Endothelial cell of umbilical vein (primary cell): Measurements from ENCODE around the gene COQ8A. TPM values are rescaled to one million over a fixed set of nuclear protein-coding genes. Genes with fewer than 3 reads are reported as not detected.

Experiments used
- BruUV-seq: library from RNA; stranded (reverse); fragments of 400-500 nt; replicated peaks from 2 replicates; lab custom pipeline; 2021; lab: Mats Ljungman, UMichigan
- CTCF ChIA-PET: fragments of 300-600, 350-600 bp; sonication (Branson Sonifier 250); formaldehyde crosslinking; loops from one replicate; lab custom pipeline; 2021; ENCODE audit warnings: antibody characterized with exemption, inconsistent platforms; lab: Charles Lee
- POLR2A ChIA-PET: fragments of 300-600, 350-600 bp; sonication (Branson Sonifier 250); formaldehyde crosslinking; loops from one replicate; lab custom pipeline; 2021; ENCODE audit warnings: antibody characterized with exemption, inconsistent platforms; lab: Charles Lee
- DNase-seq: peaks from one replicate; pipeline ENCODE4 v3.0.0-alpha.2; 2011; ENCODE audit warnings: low read depth, low spot score
- FAIRE-seq: peaks from 2 replicates; lab custom pipeline; 2011; peaks lifted over from hg19 to GRCh38; lab: Jason Lieb, UNC
- H2AFZ ChIP-seq: 2 replicates; pipeline ENCODE4 v1.6.0; 2012; ENCODE audit warnings: low read depth, low read length, control low read depth, inconsistent platforms
- H3K27ac ChIP-seq: 2 replicates; pipeline ENCODE4 v1.5.1; 2011; ENCODE audit warnings: low read depth, mild to moderate bottlenecking, control low read depth, low read length, moderate library complexity; ENCODE audit not compliant: insufficient read depth
- H3K27me3 ChIP-seq, 2 experiments: 2 replicates each; pipeline versions ENCODE4 v1.6.0 to v1.6.1; 2011; ENCODE audit warnings: low read length in 2 of 2, mixed read lengths in 1 of 2; ENCODE audit not compliant: control insufficient read depth in 2 of 2, insufficient read depth in 2 of 2
- H3K36me3 ChIP-seq, 2 experiments: 2 replicates in 1 of 2; 3 replicates in 1 of 2; pipeline ENCODE4 v1.5.1; 2011; ENCODE audit warnings: low read length in 2 of 2, mild to moderate bottlenecking in 1 of 2, moderate library complexity in 1 of 2; ENCODE audit not compliant: control insufficient read depth in 2 of 2, insufficient read depth in 2 of 2; ENCODE audit errors: extremely low read depth in 1 of 2
- H3K4me1 ChIP-seq: 3 replicates; pipeline ENCODE4 v1.5.1; 2011; ENCODE audit warnings: mild to moderate bottlenecking, low read length; ENCODE audit not compliant: control insufficient read depth, insufficient read depth; ENCODE audit errors: extremely low read depth
- H3K4me2 ChIP-seq: 2 replicates; pipeline ENCODE4 v1.6.1; 2011; ENCODE audit warnings: low read length, control low read depth, mixed read lengths; ENCODE audit not compliant: insufficient read depth
- H3K4me3 ChIP-seq, 3 experiments: fragments of 200-600 bp in 1 of 3; sonication (generic), shearing (Covaris generic) in 1 of 3; replicated peaks in 1 of 3; 2 replicates each; pipeline ENCODE4 v1.5.1; 2011 to 2016; ENCODE audit warnings: control low read depth in 3 of 3, low read length in 3 of 3, mild to moderate bottlenecking in 2 of 3, inconsistent platforms in 1 of 3, low read depth in 1 of 3, moderate library complexity in 1 of 3; ENCODE audit not compliant: insufficient read depth in 1 of 3
- H3K79me2 ChIP-seq: 2 replicates; pipeline ENCODE4 v1.6.0; 2012; ENCODE audit warnings: low read length, inconsistent platforms; ENCODE audit not compliant: control insufficient read depth, insufficient read depth
- H3K9ac ChIP-seq: replicated peaks from 2 replicates; pipeline ENCODE3; 2011; ENCODE audit warnings: low read length, control low read depth; ENCODE audit not compliant: insufficient read depth; ENCODE audit errors: extremely low read depth
- H3K9me1 ChIP-seq: replicated peaks from 3 replicates; pipeline ENCODE4 v1.6.0; 2011; ENCODE audit warnings: mild to moderate bottlenecking, low read length; ENCODE audit not compliant: control insufficient read depth, insufficient read depth; ENCODE audit errors: extremely low read depth
- H3K9me3 ChIP-seq: replicated peaks from 2 replicates; pipeline ENCODE4 v1.5.1; 2012; ENCODE audit warnings: low read length, inconsistent platforms; ENCODE audit not compliant: control insufficient read depth, insufficient read depth
- H4K20me1 ChIP-seq: replicated peaks from 2 replicates; pipeline ENCODE3; 2011; ENCODE audit warnings: mild to moderate bottlenecking, low read length; ENCODE audit not compliant: control insufficient read depth, insufficient read depth; ENCODE audit errors: extremely low read depth
- CTCF ChIP-seq, 2 donors: IDR thresholded peaks; 1 replicate in 1 of 2; 2 replicates in 1 of 2; pipeline ENCODE4 v1.5.1; 2011; ENCODE audit warnings: low read length in 2 of 2, mild to moderate bottlenecking in 2 of 2, moderate library complexity in 2 of 2, control low read depth in 1 of 2, inconsistent platforms in 1 of 2, low read depth in 1 of 2; ENCODE audit not compliant: insufficient read depth in 1 of 2; ENCODE audit errors: extremely low read depth in 1 of 2
- EZH2 ChIP-seq: IDR thresholded peaks from 2 replicates; pipeline ENCODE4 v1.6.1; 2012; ENCODE audit warnings: borderline replicate concordance, low read depth, mild to moderate bottlenecking, moderate library complexity, low read length, inconsistent platforms; ENCODE audit not compliant: severe bottlenecking
- FOS ChIP-seq: IDR thresholded peaks from 2 replicates; pipeline ENCODE4 v1.6.1; 2011; ENCODE audit warnings: mild to moderate bottlenecking, low read length, moderate library complexity, borderline replicate concordance; ENCODE audit not compliant: insufficient read depth
- GATA2 ChIP-seq: IDR thresholded peaks from 2 replicates; pipeline ENCODE4 v1.7.0; 2011; ENCODE audit warnings: low read depth, mild to moderate bottlenecking, moderate library complexity, mixed read lengths, low read length; ENCODE audit not compliant: insufficient read length, insufficient read depth
- JUN ChIP-seq: IDR thresholded peaks from 2 replicates; pipeline ENCODE4 v1.6.1; 2011; ENCODE audit warnings: borderline replicate concordance, low read depth; ENCODE audit not compliant: insufficient read length, insufficient read depth
- MAX ChIP-seq: IDR thresholded peaks from 2 replicates; pipeline ENCODE4 v1.6.1; 2011; ENCODE audit not compliant: insufficient read depth, insufficient read length
- MYC ChIP-seq: IDR thresholded peaks from one replicate; pipeline ENCODE4 v1.6.1; 2011; ENCODE audit warnings: mild to moderate bottlenecking, low read depth, low read length
- POLR2A ChIP-seq: IDR thresholded peaks from 2 replicates; pipeline ENCODE4 v1.6.1; 2012; ENCODE audit warnings: low read depth, mild to moderate bottlenecking, control low read depth, low read length
- POLR2AphosphoS5 ChIP-seq: IDR thresholded peaks from 2 replicates; pipeline ENCODE4 v1.6.1; 2012; ENCODE audit warnings: low read depth, mild to moderate bottlenecking, control low read depth, low read length, moderate library complexity; ENCODE audit not compliant: insufficient read depth
- dilution Hi-C: fragments of 300-500 bp; cut with MboI; formaldehyde crosslinking; loops from one replicate; pipeline ENCODE4 v1.15.0; 2019; ENCODE audit warnings: low sequenced_read_pairs; ENCODE audit not compliant: extremely low pct_ligation_motif_present
- intact Hi-C: fragments of 100-400 bp; cut with micrococcal nuclease; formaldehyde crosslinking; loops from one replicate; pipeline ENCODE4 v1.10.0; 2022
- polyA plus RNA-seq, 4 experiments: library from polyadenylated mRNA; depleted of rRNA in 3 of 4; stranded (reverse) in 3 of 4; unstranded in 1 of 4; fragments of >200 nt; gene quantifications; 2 replicates each; pipeline versions ENCODE4 v1.2.1 to v1.2.3, GENCODE V29; 2011 to 2012; ENCODE audit warnings: missing spikeins in 1 of 4
- total RNA-seq: library from RNA; stranded (reverse); gene quantifications from 2 replicates; pipeline ENCODE4 v1.2.3, GENCODE V29; 2021

The COQ8A gene
- total and polyA plus RNA-seq, 2 donors (not counting 3 experiments of a cell fraction or from before 2014, with no cell fraction given) = 6.8 to 9.4 TPM

- Histone ChIP-seq H3K4me1 (no peaks in the 10 kb centered on the region), H3K27me3 (no peaks in the 10 kb centered on the region), H3K9ac (no peak overlapping the region), H3K36me3 (no peaks in the 10 kb centered on the region), H3K9me1 (no peaks in the 10 kb centered on the region), H4K20me1 (no peaks in the 10 kb centered on the region), H3K9me3 (no peaks in the 10 kb centered on the region), H3K4me3 (no peak overlapping the region), H2AFZ (no peak overlapping the region), H3K79me2 (no peaks in the 10 kb centered on the region), H3K27ac (no peak overlapping the region), H3K4me2 (no peak overlapping the region)
- TF ChIP-seq GATA2 = no peak
- TF ChIP-seq JUN = no peak
- TF ChIP-seq POLR2AphosphoS5 = no peak
- no peak for TF ChIP-seq MYC
- no peak for TF ChIP-seq CTCF (IDR thresholded peaks at IDR 0.05; ENCODE audit: extremely low read depth in 1 of 2, insufficient read depth in 1 of 2, low read depth in 1 of 2, low read length in 2 of 2)
- no peak for TF ChIP-seq EZH2
- TF ChIP-seq POLR2A = no peak
- TF ChIP-seq MAX = no peak
- TF ChIP-seq FOS = no peak
- intact Hi-C loops (no loop called here), dilution Hi-C loops (no loop called here)
- no peak for DNase-seq
- no peak for FAIRE-seq
- no TSS peak for BruUV-seq
- ChIA-PET CTCF (no interaction called here), POLR2A (no interaction called here)
Observed at GRCh38 chr1:226953175-226953800, 13.2 kb downstream of the COQ8A start.
